Right lobe of liver (tissue), 4 donors: ENCODE results near the gene LRRC47.

Experiments
- POLR2A ChIP-seq: fragments of 450-650 bp; IDR thresholded peaks from one replicate; pipeline ENCODE4 v1.6.1; 2017; ENCODE audit warnings: antibody characterized with exemption, mild to moderate bottlenecking
- TF ChIP-seq, protein P1 (sequence below), 4 donors: fragments of 200-600 bp in 3 of 4; fragments of 450-650 bp in 1 of 4; IDR thresholded peaks; one replicate each; pipeline versions ENCODE4 v1.5.1 to v1.8.0; 2016 to 2022; ENCODE audit warnings: antibody characterized with exemption in 4 of 4, mild to moderate bottlenecking in 2 of 4
- donor health status: DM: no; HTN: no; CAD: no.
- donor health status: DM: no; HTN: no; CAD: no.
- donor health status: DM: no; HTN: yes; CAD: no.

GRCh38 chr1:3809680-3810079, 13.4 kb upstream of the LRRC47 start:
- TF ChIP-seq, protein P1, sequence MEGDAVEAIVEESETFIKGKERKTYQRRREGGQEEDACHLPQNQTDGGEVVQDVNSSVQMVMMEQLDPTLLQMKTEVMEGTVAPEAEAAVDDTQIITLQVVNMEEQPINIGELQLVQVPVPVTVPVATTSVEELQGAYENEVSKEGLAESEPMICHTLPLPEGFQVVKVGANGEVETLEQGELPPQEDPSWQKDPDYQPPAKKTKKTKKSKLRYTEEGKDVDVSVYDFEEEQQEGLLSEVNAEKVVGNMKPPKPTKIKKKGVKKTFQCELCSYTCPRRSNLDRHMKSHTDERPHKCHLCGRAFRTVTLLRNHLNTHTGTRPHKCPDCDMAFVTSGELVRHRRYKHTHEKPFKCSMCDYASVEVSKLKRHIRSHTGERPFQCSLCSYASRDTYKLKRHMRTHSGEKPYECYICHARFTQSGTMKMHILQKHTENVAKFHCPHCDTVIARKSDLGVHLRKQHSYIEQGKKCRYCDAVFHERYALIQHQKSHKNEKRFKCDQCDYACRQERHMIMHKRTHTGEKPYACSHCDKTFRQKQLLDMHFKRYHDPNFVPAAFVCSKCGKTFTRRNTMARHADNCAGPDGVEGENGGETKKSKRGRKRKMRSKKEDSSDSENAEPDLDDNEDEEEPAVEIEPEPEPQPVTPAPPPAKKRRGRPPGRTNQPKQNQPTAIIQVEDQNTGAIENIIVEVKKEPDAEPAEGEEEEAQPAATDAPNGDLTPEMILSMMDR (IDR thresholded peaks at IDR 0.05), result no peak
- no peak for TF ChIP-seq POLR2A
